ENCODE results near the gene IRS2. TPM values are rescaled to one million over a fixed set of nuclear protein-coding genes. Genes with fewer than 3 reads are reported as not detected.

Gene IRS2
- total RNA-seq, 1 donor = 19.0 TPM

- TF ChIP-seq, protein P1, sequence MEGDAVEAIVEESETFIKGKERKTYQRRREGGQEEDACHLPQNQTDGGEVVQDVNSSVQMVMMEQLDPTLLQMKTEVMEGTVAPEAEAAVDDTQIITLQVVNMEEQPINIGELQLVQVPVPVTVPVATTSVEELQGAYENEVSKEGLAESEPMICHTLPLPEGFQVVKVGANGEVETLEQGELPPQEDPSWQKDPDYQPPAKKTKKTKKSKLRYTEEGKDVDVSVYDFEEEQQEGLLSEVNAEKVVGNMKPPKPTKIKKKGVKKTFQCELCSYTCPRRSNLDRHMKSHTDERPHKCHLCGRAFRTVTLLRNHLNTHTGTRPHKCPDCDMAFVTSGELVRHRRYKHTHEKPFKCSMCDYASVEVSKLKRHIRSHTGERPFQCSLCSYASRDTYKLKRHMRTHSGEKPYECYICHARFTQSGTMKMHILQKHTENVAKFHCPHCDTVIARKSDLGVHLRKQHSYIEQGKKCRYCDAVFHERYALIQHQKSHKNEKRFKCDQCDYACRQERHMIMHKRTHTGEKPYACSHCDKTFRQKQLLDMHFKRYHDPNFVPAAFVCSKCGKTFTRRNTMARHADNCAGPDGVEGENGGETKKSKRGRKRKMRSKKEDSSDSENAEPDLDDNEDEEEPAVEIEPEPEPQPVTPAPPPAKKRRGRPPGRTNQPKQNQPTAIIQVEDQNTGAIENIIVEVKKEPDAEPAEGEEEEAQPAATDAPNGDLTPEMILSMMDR (IDR thresholded peaks at IDR 0.05; ENCODE audit: insufficient read depth, low read depth, low read length) = no peak
- peak overlapping the region; percentile 66 for H3K4me3 ChIP-seq (ENCODE audit: low read depth, low read length)
- DNase-seq (ENCODE audit: low read depth) = peak; percentile 59
Measured at GRCh38 chr13:109785141-109785891, 1.1 kb downstream of the IRS2 start.

DNA sequence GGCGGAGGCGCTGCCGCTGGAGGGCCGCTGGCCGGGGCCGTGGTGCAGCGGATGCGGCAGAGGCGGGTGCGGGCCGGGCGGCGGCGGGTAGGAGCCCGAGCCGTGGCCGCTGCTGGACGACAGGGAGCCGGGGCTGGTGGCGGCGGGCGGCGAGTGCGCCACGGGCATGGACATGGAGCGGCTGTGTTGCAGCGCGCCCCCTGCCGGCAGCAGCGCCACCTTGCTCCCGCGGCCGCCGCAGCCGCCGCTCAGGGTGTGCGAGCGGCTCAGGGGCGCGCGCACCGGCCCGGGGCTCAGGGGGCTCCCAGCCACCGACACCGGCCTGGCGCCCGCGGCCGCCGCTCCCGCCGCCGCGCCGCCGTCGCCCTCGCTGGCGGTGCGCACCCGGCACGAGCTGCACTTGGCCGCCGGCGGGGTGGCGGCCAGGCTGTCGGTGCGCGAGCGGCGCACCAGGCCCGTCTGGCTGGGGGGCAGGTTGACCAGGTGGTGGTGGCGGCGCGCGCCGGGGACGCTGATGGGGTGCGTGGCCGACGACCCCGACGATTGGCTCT lies 1.7 kb downstream of the IRS2 start:
- DNase-seq (ENCODE audit: low read depth) = peak; percentile 81
- H3K4me3 ChIP-seq (ENCODE audit: low read depth, low read length) = peak overlapping the region; percentile 66
- TF ChIP-seq, protein P1 (IDR thresholded peaks at IDR 0.05; ENCODE audit: insufficient read depth, low read depth, low read length) = peak; percentile 31

- peak; percentile 37 for DNase-seq (ENCODE audit: low read depth)
- TF ChIP-seq, protein P1 (IDR thresholded peaks at IDR 0.05; ENCODE audit: insufficient read depth, low read depth, low read length) = no peak
Measured at GRCh38 chr13:109783815-109784589, 2.4 kb downstream of the IRS2 start.

DNA sequence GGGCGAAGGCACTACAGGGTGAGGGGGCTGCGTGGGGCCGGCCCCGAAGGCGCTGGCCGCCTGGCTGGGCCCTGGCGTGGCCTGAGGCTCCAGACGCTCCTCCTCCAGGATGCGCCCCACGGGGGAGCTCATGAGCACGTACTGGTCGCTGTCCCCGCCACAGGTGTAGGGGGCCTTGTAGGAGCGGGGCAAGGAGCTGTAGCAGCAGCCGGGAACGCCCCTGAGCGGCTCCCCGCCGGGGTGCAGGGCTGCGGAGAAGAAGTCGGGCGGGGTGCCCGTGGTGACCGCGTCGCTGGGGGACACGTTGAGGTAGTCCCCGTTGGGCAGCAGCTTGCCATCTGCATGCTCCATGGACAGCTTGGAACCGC lies 3.0 kb downstream of the IRS2 start:
- peak overlapping the region; percentile 40 for H3K4me3 ChIP-seq (ENCODE audit: low read depth, low read length)
- TF ChIP-seq, protein P1 (IDR thresholded peaks at IDR 0.05; ENCODE audit: insufficient read depth, low read depth, low read length) = no peak
- DNase-seq (ENCODE audit: low read depth) = no peak

More at GRCh38 chr13:109783815-109784589, 2.4 kb downstream of the IRS2 start:
- H3K4me3 ChIP-seq (ENCODE audit: low read depth, low read length) = peak overlapping the region; percentile 63

GRCh38 chr13:109782823-109783431 lies 3.5 kb downstream of the IRS2 start:
- H3K4me3 ChIP-seq (ENCODE audit: low read depth, low read length) = peak overlapping the region; percentile 72
- DNase-seq (ENCODE audit: low read depth) = no peak
- TF ChIP-seq, protein P1 (IDR thresholded peaks at IDR 0.05; ENCODE audit: insufficient read depth, low read depth, low read length) = no peak

- DNase-seq (ENCODE audit: low read depth) = no peak
- H3K4me3 ChIP-seq (ENCODE audit: low read depth, low read length) = peak overlapping the region; percentile 72
- TF ChIP-seq, protein P1 (IDR thresholded peaks at IDR 0.05; ENCODE audit: insufficient read depth, low read depth, low read length) = no peak
Measured at GRCh38 chr13:109782066-109782822, 4.1 kb downstream of the IRS2 start.
